Measurements from ENCODE around the gene TBL2.
"Not testable (repeated sequence)": the region's sequence is repeated elsewhere in the genome, so short reads cannot be mapped to it uniquely, and the experiment has no call there.

Gene TBL2

GRCh38 chr7:73532224-73532623 is 46.2 kb downstream of the TBL2 start:
- no peak for DNase-seq

- no peak for DNase-seq
Measured at GRCh38 chr7:73530800-73531199, 47.6 kb downstream of the TBL2 start.

- DNase-seq: peak; percentile 20
Measured at GRCh38 chr7:73526896-73527821, 51.2 kb downstream of the TBL2 start.

- DNase-seq: not testable (repeated sequence)
Measured at GRCh38 chr7:73526158-73526494, 52.3 kb downstream of the TBL2 start.

- DNase-seq: peak; percentile 98
Measured at GRCh38 chr7:73522105-73522872, 56.1 kb downstream of the TBL2 start, which contains the start of gene BAZ1B. Gene BAZ1B, minus strand, starts transcription at chr7:73522293. Its CDS starts 360 bp downstream, at chr7:73521933.

GRCh38 chr7:73521636-73522104 is 56.7 kb downstream of the TBL2 start:
- DNase-seq: no peak

GRCh38 chr7:73520673-73521635 is 57.4 kb downstream of the TBL2 start:
- DNase-seq: peak; percentile 6

GRCh38 chr7:73519867-73520672 is 58.3 kb downstream of the TBL2 start:
- DNase-seq: peak; percentile 52

GRCh38 chr7:73518470-73518869 is 59.9 kb downstream of the TBL2 start:
- no peak for DNase-seq

All from CD4-positive, alpha-beta T cell treated with Interleukin-17A for 1 hour (primary cell).